HepG2 (cell line): ENCODE results near the gene GFRA4. TPM values are rescaled to one million over a fixed set of nuclear protein-coding genes. Genes with fewer than 3 reads are reported as not detected.

Experiments used
- BCL3 ChIP-seq: sonication (generic); formaldehyde crosslinking; IDR thresholded peaks from 2 replicates; pipeline ENCODE4 v1.5.1; 2020; ENCODE audit warnings: mild to moderate bottlenecking, missing genetic modification reagents, moderate library complexity
- DMAP1 ChIP-seq: IDR thresholded peaks from 2 replicates; pipeline ENCODE4 v1.6.1; 2016
- GTF2F1 ChIP-seq: fragments of 150-350 bp; IDR thresholded peaks from 2 replicates; pipeline ENCODE4 v1.6.1; 2014; ENCODE audit warnings: low read length
- KLF15 ChIP-seq: sonication (generic); formaldehyde crosslinking; IDR thresholded peaks from 2 replicates; pipeline ENCODE4 v1.8.1; 2023; ENCODE audit warnings: borderline replicate concordance, mild to moderate bottlenecking, inconsistent platforms, missing genetic modification reagents, mixed read lengths
- MTERF4 ChIP-seq: sonication (generic); formaldehyde crosslinking; IDR thresholded peaks from 2 replicates; pipeline ENCODE4 v1.8.0; 2023; ENCODE audit warnings: mild to moderate bottlenecking, missing genetic modification reagents
- PITX1 ChIP-seq: sonication (generic); formaldehyde crosslinking; IDR thresholded peaks from 2 replicates; pipeline ENCODE4 v1.5.1; 2020; ENCODE audit warnings: mild to moderate bottlenecking, missing genetic modification reagents
- PREB ChIP-seq: sonication (generic); formaldehyde crosslinking; IDR thresholded peaks from 2 replicates; pipeline ENCODE4 v1.4.0; 2020; ENCODE audit warnings: missing genetic modification reagents
- REPIN1 ChIP-seq: sonication (generic); formaldehyde crosslinking; IDR thresholded peaks from 2 replicates; pipeline ENCODE4 v1.8.0; 2022; ENCODE audit warnings: missing genetic modification reagents, low read depth, mild to moderate bottlenecking, borderline replicate concordance
- SYNCRIP ChIP-seq: fragments of 200-400 bp; formaldehyde crosslinking; IDR thresholded peaks from 2 replicates; pipeline ENCODE4 v1.6.1; 2018; ENCODE audit warnings: mild to moderate bottlenecking, low read depth, low read length; ENCODE audit not compliant: insufficient read depth
- TP53 ChIP-seq: sonication (generic); formaldehyde crosslinking; conservative IDR thresholded peaks from 2 replicates; pipeline ENCODE4 v1.4.0; 2020; ENCODE audit warnings: missing genetic modification reagents
- ZC3H4 ChIP-seq: sonication (generic); formaldehyde crosslinking; IDR thresholded peaks from 2 replicates; pipeline ENCODE4 v1.4.0; 2020; ENCODE audit warnings: missing genetic modification reagents, borderline replicate concordance
- ZNF7 ChIP-seq: IDR thresholded peaks from 2 replicates; pipeline ENCODE4 v1.6.1; 2016; ENCODE audit warnings: missing biosample characterization, missing genetic modification reagents
- ZSCAN29 ChIP-seq: sonication (generic); formaldehyde crosslinking; conservative IDR thresholded peaks from 2 replicates; pipeline ENCODE4 v1.4.0; 2020; ENCODE audit warnings: mild to moderate bottlenecking, missing genetic modification reagents
- polyA plus RNA-seq, 8 experiments: library from polyadenylated mRNA; depleted of rRNA in 3 of 8; stranded (reverse) in 7 of 8; unstranded in 1 of 8; fragments of >200 nt; fragmentation: Illumina TruSeq in 4 of 8; extraction: Trizol in 4 of 8; gene quantifications; 2 replicates each; pipeline versions ENCODE4 v1.2.1 to v1.2.3, GENCODE V29; 2011 to 2016; ENCODE audit warnings: low read depth in 4 of 8, missing spikeins in 1 of 8, mixed read lengths in 1 of 8; ENCODE audit not compliant: insufficient read depth in 1 of 8
- total RNA-seq, 5 experiments: library from RNA; depleted of rRNA; stranded (reverse); fragments of >200 nt; fragmentation: Illumina TruSeq; extraction: Trizol; gene quantifications; 2 replicates each; pipeline ENCODE4 v1.2.3, GENCODE V29; 2016; ENCODE audit warnings: low read depth in 1 of 5
- TF ChIP-seq, protein P1 (sequence below): sonication (generic); formaldehyde crosslinking; conservative IDR thresholded peaks from 2 replicates; pipeline ENCODE4 v1.4.0; 2020; ENCODE audit warnings: missing genetic modification reagents
- TF ChIP-seq, protein P2 (sequence below): IDR thresholded peaks from 2 replicates; pipeline ENCODE4 v1.6.1; 2016
- TF ChIP-seq, protein P3 (sequence below): IDR thresholded peaks from 2 replicates; pipeline ENCODE4 v1.6.1; 2016; ENCODE audit warnings: control low read depth
- TF ChIP-seq, protein P4 (sequence below): sonication (generic); formaldehyde crosslinking; IDR thresholded peaks from 2 replicates; pipeline ENCODE4 v1.8.0; 2022; ENCODE audit warnings: mild to moderate bottlenecking, missing genetic modification reagents, borderline replicate concordance
- TF ChIP-seq, protein P5 (sequence below): sonication (generic); formaldehyde crosslinking; IDR thresholded peaks from 2 replicates; pipeline ENCODE4 v1.8.1; 2023; ENCODE audit warnings: mild to moderate bottlenecking, missing genetic modification reagents

The GFRA4 gene
- total and polyA plus RNA-seq, 2 of the 13 experiments (the other 11 are each of a cell fraction or from before 2014, with no cell fraction given) = not detected

DNA sequence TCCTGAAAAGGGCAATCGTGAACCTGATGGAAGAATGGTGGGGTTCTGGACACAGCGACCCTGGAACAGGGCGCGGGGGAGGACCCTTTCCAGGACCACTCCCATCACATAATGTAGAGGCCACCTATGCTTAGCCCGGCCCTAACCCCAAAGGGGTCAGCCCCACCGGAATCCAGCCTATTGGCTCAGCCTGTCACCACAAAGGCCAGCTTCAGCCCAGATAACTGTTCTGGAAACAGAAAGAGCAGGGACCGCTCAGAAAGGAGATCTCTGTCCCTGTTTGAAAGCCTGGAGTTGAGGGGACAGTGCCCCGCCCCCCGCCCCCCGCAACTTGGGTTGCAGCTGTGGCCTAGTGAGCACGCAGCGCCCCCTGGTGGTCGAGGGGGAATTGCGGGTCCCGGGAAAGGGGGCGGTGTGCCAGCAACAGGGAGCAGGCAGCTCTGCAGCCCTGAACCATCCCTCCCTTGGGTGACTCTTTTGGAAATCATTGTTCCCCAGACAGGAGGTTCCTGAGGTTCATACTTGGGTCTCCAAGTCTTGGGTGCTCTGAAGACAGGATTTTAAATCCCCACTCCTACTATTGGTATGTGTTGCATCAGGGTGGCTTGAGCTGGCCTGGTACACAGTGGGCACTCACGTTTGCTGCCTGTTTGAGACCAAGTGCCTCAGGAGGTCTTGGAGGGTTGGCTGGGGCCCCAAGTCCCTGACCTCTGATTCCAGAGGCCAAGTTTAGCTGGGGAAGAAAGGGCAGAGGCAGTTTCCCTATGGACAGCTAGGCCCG lies 47.7 kb upstream of the GFRA4 start (continued):
- TF ChIP-seq BCL3 = peak; percentile 66; the same call in 1 of the 2 replicates
- peak; percentile 50; the same call in 1 of the 2 replicates for TF ChIP-seq REPIN1
- TF ChIP-seq, protein P1, sequence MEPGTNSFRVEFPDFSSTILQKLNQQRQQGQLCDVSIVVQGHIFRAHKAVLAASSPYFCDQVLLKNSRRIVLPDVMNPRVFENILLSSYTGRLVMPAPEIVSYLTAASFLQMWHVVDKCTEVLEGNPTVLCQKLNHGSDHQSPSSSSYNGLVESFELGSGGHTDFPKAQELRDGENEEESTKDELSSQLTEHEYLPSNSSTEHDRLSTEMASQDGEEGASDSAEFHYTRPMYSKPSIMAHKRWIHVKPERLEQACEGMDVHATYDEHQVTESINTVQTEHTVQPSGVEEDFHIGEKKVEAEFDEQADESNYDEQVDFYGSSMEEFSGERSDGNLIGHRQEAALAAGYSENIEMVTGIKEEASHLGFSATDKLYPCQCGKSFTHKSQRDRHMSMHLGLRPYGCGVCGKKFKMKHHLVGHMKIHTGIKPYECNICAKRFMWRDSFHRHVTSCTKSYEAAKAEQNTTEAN (CRISPR knock-in tag) = no peak
- no peak for TF ChIP-seq PREB (CRISPR knock-in tag)
- TF ChIP-seq TP53 = no peak
- TF ChIP-seq, protein P2, sequence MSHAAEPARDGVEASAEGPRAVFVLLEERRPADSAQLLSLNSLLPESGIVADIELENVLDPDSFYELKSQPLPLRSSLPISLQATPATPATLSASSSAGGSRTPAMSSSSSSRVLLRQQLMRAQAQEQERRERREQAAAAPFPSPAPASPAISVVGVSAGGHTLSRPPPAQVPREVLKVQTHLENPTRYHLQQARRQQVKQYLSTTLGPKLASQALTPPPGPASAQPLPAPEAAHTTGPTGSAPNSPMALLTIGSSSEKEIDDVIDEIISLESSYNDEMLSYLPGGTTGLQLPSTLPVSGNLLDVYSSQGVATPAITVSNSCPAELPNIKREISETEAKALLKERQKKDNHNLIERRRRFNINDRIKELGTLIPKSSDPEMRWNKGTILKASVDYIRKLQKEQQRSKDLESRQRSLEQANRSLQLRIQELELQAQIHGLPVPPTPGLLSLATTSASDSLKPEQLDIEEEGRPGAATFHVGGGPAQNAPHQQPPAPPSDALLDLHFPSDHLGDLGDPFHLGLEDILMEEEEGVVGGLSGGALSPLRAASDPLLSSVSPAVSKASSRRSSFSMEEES = no peak
- no peak for TF ChIP-seq PITX1 (CRISPR knock-in tag)
- TF ChIP-seq ZC3H4 = no peak
- TF ChIP-seq SYNCRIP = no peak
- 0 out of 2 replicates have a peak, but pooled peaks have one; percentile 38 for TF ChIP-seq MTERF4 (CRISPR knock-in tag)
- TF ChIP-seq, protein P3, sequence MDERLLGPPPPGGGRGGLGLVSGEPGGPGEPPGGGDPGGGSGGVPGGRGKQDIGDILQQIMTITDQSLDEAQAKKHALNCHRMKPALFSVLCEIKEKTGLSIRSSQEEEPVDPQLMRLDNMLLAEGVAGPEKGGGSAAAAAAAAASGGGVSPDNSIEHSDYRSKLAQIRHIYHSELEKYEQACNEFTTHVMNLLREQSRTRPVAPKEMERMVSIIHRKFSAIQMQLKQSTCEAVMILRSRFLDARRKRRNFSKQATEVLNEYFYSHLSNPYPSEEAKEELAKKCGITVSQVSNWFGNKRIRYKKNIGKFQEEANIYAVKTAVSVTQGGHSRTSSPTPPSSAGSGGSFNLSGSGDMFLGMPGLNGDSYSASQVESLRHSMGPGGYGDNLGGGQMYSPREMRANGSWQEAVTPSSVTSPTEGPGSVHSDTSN = no peak
- TF ChIP-seq DMAP1 (CRISPR knock-in tag) = no peak
- TF ChIP-seq, protein P4, sequence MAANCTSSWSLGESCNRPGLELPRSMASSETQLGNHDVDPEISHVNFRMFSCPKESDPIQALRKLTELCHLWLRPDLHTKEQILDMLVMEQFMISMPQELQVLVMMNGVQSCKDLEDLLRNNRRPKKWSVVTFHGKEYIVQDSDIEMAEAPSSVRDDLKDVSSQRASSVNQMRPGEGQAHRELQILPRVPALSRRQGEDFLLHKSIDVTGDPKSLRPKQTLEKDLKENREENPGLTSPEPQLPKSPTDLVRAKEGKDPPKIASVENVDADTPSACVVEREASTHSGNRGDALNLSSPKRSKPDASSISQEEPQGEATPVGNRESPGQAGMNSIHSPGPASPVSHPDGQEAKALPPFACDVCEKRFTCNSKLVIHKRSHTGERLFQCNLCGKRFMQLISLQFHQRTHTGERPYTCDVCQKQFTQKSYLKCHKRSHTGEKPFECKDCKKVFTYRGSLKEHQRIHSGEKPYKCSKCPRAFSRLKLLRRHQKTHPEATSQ (CRISPR knock-in tag) = no peak
- no peak for TF ChIP-seq KLF15 (CRISPR knock-in tag)
- TF ChIP-seq, protein P5, sequence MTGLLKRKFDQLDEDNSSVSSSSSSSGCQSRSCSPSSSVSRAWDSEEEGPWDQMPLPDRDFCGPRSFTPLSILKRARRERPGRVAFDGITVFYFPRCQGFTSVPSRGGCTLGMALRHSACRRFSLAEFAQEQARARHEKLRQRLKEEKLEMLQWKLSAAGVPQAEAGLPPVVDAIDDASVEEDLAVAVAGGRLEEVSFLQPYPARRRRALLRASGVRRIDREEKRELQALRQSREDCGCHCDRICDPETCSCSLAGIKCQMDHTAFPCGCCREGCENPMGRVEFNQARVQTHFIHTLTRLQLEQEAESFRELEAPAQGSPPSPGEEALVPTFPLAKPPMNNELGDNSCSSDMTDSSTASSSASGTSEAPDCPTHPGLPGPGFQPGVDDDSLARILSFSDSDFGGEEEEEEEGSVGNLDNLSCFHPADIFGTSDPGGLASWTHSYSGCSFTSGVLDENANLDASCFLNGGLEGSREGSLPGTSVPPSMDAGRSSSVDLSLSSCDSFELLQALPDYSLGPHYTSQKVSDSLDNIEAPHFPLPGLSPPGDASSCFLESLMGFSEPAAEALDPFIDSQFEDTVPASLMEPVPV (CRISPR knock-in tag) = no peak; the same call in 1 of the 2 replicates
- no peak for TF ChIP-seq ZSCAN29 (CRISPR knock-in tag)
- TF ChIP-seq GTF2F1 = no peak
- TF ChIP-seq ZNF7 (CRISPR knock-in tag) = no peak
